Epithelial cell of esophagus (primary cell): ENCODE data around the gene ZNF527.
"Not testable (repeated sequence)": the region's sequence is repeated elsewhere in the genome, so short reads cannot be mapped to it uniquely, and the experiment has no call there.

Experiments used
- DNase-seq: peaks from one replicate; pipeline ENCODE4 v3.0.0; 2010; ENCODE audit warnings: low read depth
- H3K4me3 ChIP-seq: 2 replicates; pipeline ENCODE4 v1.5.1; 2011; ENCODE audit warnings: mild to moderate bottlenecking, low read length, control low read depth
- TF ChIP-seq, protein P1 (sequence below): IDR thresholded peaks from 2 replicates; pipeline ENCODE4 v1.5.1; 2011; ENCODE audit warnings: low read depth, mild to moderate bottlenecking, low read length, control low read depth, inconsistent platforms; ENCODE audit not compliant: insufficient read depth; ENCODE audit errors: missing control alignments

Gene ZNF527

DNA sequence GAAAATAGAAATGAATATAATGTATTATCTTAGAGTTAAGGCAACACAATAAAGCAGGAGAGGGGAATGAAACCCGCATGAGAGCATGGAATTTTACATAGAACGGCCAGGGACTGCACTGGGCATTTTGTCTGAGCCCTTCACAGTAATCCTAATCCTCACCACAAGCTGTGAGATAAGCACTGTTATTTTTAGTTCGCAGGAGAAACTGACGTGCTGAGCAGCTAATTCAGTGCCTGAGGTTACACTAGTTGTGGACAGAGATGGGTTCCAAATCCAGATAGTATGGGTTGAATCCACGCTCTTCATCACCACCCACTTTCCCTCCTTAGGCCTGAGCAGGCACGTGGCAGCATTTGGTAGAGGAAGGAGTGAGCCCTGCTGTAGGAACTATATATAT lies 24.8 kb upstream of the ZNF527 start:
- TF ChIP-seq, protein P1, sequence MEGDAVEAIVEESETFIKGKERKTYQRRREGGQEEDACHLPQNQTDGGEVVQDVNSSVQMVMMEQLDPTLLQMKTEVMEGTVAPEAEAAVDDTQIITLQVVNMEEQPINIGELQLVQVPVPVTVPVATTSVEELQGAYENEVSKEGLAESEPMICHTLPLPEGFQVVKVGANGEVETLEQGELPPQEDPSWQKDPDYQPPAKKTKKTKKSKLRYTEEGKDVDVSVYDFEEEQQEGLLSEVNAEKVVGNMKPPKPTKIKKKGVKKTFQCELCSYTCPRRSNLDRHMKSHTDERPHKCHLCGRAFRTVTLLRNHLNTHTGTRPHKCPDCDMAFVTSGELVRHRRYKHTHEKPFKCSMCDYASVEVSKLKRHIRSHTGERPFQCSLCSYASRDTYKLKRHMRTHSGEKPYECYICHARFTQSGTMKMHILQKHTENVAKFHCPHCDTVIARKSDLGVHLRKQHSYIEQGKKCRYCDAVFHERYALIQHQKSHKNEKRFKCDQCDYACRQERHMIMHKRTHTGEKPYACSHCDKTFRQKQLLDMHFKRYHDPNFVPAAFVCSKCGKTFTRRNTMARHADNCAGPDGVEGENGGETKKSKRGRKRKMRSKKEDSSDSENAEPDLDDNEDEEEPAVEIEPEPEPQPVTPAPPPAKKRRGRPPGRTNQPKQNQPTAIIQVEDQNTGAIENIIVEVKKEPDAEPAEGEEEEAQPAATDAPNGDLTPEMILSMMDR = no peak
- H3K4me3 ChIP-seq = no peak overlapping the region
- no peak for DNase-seq

DNA sequence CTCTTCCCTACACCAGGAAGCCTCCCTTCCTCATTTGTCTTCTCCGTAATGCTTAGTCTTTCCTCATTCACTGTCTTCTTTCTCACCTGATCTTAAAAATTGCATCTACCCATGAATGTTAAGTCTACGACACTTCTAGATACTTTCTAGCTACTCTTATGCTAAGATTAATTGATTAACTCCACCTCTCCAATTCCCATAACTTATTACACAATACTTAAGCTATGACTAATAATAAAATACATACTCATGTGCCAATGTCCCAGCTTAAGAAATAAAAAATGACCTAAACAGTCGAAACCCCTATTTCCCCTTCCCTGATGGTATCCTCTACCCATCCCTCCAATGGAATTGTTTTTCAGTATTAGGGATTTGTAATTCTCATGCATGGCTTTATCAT lies 22.8 kb upstream of the ZNF527 start:
- TF ChIP-seq, protein P1 = no peak
- H3K4me3 ChIP-seq = no peak overlapping the region
- DNase-seq = no peak

GRCh38 chr19:37353968-37354367 lies 16.9 kb upstream of the ZNF527 start:
- no peak for DNase-seq
- H3K4me3 ChIP-seq = no peak overlapping the region
- TF ChIP-seq, protein P1 = no peak

DNA sequence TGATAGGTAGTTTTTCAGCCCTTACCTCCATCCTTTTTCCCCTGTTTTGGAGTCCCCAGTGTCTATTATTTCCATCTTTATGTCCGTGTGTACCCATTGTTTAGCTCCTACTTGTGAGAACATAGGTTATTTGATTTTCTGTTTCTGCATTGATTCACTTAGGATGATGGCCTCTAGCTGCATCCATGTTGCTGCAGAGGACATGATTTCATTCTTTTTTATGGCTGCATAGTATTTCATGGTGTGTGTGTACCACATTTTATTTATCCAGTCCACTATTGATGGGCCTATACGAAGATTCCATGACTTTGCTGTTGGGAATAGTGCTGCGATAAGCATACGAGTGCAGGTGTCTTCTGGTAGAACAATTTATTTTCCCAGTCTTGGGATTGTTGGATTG lies 15.0 kb upstream of the ZNF527 start:
- TF ChIP-seq, protein P1 = no peak
- H3K4me3 ChIP-seq = no peak overlapping the region
- DNase-seq = no peak

- H3K4me3 ChIP-seq = no peak overlapping the region
- peak; percentile 13 for DNase-seq
- TF ChIP-seq, protein P1 = no peak
These were observed 8.9 kb upstream of the ZNF527 start for GRCh38 chr19:37361994-37362393.

DNA sequence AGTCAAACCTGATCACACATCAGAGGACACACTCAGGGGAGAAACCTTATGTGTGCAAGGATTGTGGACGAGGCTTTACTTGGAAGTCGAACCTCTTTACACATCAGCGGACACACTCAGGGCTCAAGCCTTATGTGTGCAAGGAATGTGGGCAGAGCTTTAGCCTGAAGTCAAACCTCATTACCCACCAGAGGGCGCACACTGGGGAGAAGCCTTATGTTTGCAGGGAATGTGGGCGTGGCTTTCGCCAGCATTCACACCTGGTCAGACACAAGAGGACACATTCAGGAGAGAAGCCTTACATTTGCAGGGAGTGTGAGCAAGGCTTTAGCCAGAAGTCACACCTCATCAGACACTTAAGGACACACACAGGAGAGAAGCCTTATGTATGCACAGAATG lies 8.2 kb upstream of the ZNF527 start:
- no peak overlapping the region for H3K4me3 ChIP-seq
- DNase-seq = peak; percentile 24
- TF ChIP-seq, protein P1 = no peak

- peak overlapping the region; percentile 59 for H3K4me3 ChIP-seq
- not testable (repeated sequence) for DNase-seq
These were observed 466 bp upstream of the ZNF527 start for GRCh38 chr19:37370386-37370879.
